Measurements from ENCODE around the gene WDR72.

WDR72 gene

GRCh38 chr15:53753813-53754212 lies 5.7 kb downstream of the WDR72 start:
- Histone ChIP-seq H3K27me3 (peaks cover 0 to under 1% of the 10 kb centered on the region in 2 donors), H3K4me3 (no peak overlapping the region), H3K36me3 (no peaks in the 10 kb centered on the region), H3K4me1 (no peaks in the 10 kb centered on the region), H3K9me3 (no peaks in the 10 kb centered on the region), H3K27ac (no peak overlapping the region)
- DNase-seq, result no peak
- intact Hi-C loops (cut with DNase I; ENCODE audit: low total_unique reads), result no loop called here
- TF ChIP-seq CTCF (IDR thresholded peaks at IDR 0.05), result no peak

- H3K36me3 ChIP-seq, result no peaks in the 10 kb centered on the region
- no peak for DNase-seq
- intact Hi-C loops (cut with DNase I; ENCODE audit: low total_unique reads), result no loop called here
- no peak overlapping the region for H3K4me3 ChIP-seq
- no peaks in the 10 kb centered on the region for H3K9me3 ChIP-seq
- H3K27ac ChIP-seq, result no peak overlapping the region
- TF ChIP-seq CTCF (IDR thresholded peaks at IDR 0.05), result no peak
- H3K27me3 ChIP-seq, result no peaks in the 10 kb centered on the region
- no peaks in the 10 kb centered on the region for H3K4me1 ChIP-seq
Measured at GRCh38 chr15:53752406-53752805, 7.1 kb downstream of the WDR72 start.

- Histone ChIP-seq H3K9me3 (no peaks in the 10 kb centered on the region), H3K4me1 (no peaks in the 10 kb centered on the region), H3K27ac (no peak overlapping the region), H3K27me3 (no peaks in the 10 kb centered on the region), H3K36me3 (no peaks in the 10 kb centered on the region), H3K4me3 (no peak overlapping the region)
- no peak for DNase-seq
- intact Hi-C loops (cut with DNase I; ENCODE audit: low total_unique reads), result no loop called here
- no peak for TF ChIP-seq CTCF (IDR thresholded peaks at IDR 0.05)
Measured at GRCh38 chr15:53747501-53748068, 11.9 kb downstream of the WDR72 start.

DNA sequence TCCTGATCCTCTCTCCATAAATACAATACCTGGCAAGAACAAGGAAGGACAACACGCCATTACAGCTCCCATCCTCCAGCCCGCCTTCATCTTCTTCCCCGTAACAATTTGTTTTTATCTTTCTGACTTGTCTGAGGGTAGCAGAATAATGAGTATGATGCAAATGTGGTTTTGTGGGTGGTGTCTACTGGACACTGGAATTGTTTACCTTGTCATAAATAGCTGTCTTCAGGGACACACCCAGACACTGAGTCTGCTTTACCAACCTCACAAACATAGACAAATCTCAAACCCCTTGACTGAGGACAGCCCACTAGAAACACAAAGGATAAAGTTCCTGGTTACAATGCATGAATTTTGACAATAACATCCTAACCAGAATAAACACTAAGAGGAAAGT lies 13.4 kb downstream of the WDR72 start:
- Histone ChIP-seq H3K36me3 (no peaks in the 10 kb centered on the region), H3K27me3 (no peaks in the 10 kb centered on the region), H3K4me1 (no peaks in the 10 kb centered on the region), H3K4me3 (no peak overlapping the region), H3K27ac (no peak overlapping the region), H3K9me3 (no peaks in the 10 kb centered on the region)
- TF ChIP-seq CTCF (IDR thresholded peaks at IDR 0.05), result no peak
- intact Hi-C loops (cut with DNase I; ENCODE audit: low total_unique reads), result no loop called here
- DNase-seq, result no peak

- no peak for DNase-seq
- no peak for TF ChIP-seq CTCF (IDR thresholded peaks at IDR 0.05)
- H3K27me3 ChIP-seq, result no peaks in the 10 kb centered on the region
- intact Hi-C loops (cut with DNase I; ENCODE audit: low total_unique reads), result no loop called here
- no peaks in the 10 kb centered on the region for H3K9me3 ChIP-seq
- H3K4me3 ChIP-seq, result no peak overlapping the region
- peaks cover 0 to 5% (median 2%) of the 10 kb centered on the region in 4 donors for H3K4me1 ChIP-seq
- no peak overlapping the region for H3K27ac ChIP-seq
- H3K36me3 ChIP-seq, result no peaks in the 10 kb centered on the region
Measured at GRCh38 chr15:53739651-53740050, 19.8 kb downstream of the WDR72 start.

GRCh38 chr15:53739187-53739586 lies 20.3 kb downstream of the WDR72 start:
- Histone ChIP-seq H3K9me3 (no peaks in the 10 kb centered on the region), H3K27me3 (no peaks in the 10 kb centered on the region), H3K36me3 (no peaks in the 10 kb centered on the region), H3K4me3 (no peak overlapping the region), H3K4me1 (peaks cover 0 to 5% (median 2%) of the 10 kb centered on the region in 4 donors), H3K27ac (no peak overlapping the region)
- no peak for TF ChIP-seq CTCF (IDR thresholded peaks at IDR 0.05)
- DNase-seq, result no peak
- intact Hi-C loops (cut with DNase I; ENCODE audit: low total_unique reads), result no loop called here

Measured in tibial artery (tissue), 4 donors.